ENCODE results near the gene NCBP1. TPM values are rescaled to one million over a fixed set of nuclear protein-coding genes. Genes with fewer than 3 reads are reported as not detected.

NCBP1 gene, protein sequence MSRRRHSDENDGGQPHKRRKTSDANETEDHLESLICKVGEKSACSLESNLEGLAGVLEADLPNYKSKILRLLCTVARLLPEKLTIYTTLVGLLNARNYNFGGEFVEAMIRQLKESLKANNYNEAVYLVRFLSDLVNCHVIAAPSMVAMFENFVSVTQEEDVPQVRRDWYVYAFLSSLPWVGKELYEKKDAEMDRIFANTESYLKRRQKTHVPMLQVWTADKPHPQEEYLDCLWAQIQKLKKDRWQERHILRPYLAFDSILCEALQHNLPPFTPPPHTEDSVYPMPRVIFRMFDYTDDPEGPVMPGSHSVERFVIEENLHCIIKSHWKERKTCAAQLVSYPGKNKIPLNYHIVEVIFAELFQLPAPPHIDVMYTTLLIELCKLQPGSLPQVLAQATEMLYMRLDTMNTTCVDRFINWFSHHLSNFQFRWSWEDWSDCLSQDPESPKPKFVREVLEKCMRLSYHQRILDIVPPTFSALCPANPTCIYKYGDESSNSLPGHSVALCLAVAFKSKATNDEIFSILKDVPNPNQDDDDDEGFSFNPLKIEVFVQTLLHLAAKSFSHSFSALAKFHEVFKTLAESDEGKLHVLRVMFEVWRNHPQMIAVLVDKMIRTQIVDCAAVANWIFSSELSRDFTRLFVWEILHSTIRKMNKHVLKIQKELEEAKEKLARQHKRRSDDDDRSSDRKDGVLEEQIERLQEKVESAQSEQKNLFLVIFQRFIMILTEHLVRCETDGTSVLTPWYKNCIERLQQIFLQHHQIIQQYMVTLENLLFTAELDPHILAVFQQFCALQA
- total RNA-seq (ENCODE audit: low replicate concordance): 29.5 and 32.9 TPM in 2 replicates

GRCh38 chr9:97632985-97633858 is at the start of gene NCBP1, which contains the start of gene TSTD2:
NCBP1 (plus strand) TSS chr9:97633821; CDS start chr9:97633882, 61 bp downstream.
TSTD2 (minus strand) TSS chr9:97633368; CDS start chr9:97627562, 5,806 bp downstream.

DNA sequence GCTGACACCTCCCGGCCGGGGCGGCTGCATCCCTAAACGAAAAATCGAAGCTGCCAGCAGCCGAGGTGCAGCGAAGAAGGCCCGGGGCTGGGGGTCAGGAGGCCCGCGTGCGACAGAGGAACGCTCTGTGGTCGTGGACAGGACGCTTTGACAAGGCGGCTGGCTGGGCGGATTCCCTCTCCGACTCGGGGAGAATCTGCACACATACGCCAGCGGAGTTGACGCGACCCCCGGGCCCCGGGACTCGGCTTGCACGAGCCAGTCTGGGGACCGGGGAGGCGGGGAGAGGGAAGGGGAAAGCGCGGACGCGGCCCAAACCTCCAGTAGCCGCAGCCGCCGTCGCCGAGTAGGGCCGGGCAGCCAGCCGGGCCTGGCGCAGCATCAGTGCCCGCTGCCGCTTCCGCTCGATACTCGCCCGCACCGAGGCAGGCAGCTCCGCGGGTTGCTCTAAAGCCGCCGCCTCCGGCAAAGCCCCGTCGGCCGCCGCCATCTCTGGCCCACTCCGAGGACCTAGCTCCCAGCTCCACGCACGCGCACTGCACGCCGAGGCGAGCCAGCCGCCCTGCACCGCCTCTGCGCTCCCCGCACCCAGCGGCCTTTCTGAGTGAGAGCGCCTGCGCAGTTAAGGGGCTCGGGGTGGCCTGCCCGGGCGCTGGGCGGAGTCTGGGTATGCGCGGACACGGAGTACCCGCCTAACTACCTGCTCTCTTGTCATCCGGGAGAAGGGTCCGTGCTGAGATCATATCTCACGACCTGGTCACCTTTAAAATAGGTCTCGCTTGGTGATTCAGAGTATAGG is 63.4 kb downstream of the NCBP1 start, which contains the start of gene XPA:
TSS of gene XPA (minus strand) at position 538 of the 799 bp plus-strand sequence. CDS start at position 490, 48 bp downstream.

Other genes starting within 250 kb of the NCBP1 start
- 4.4 and 5.8 TPM in 2 replicates for gene TDRD7, start 221.7 kb upstream of the NCBP1 start, total RNA-seq (ENCODE audit: low replicate concordance)
- 0.12 and 0.30 TPM in 2 replicates for gene TMOD1, start 132.2 kb upstream of the NCBP1 start, total RNA-seq (ENCODE audit: low replicate concordance)
- 16.2 and 16.8 TPM in 2 replicates for gene TSTD2, start 453 bp upstream of the NCBP1 start, total RNA-seq (ENCODE audit: low replicate concordance)
- gene XPA, start 63.5 kb downstream of the NCBP1 start, total RNA-seq (ENCODE audit: low replicate concordance): 6.5 and 10.4 TPM in 2 replicates
- not detected in 2 replicates for gene FOXE1, start 219.4 kb downstream of the NCBP1 start, total RNA-seq (ENCODE audit: low replicate concordance)